ENCODE results near the gene NUDT16L1. TPM values are rescaled to one million over a fixed set of nuclear protein-coding genes. Genes with fewer than 3 reads are reported as not detected.
A peak's percentile ranks its signal among the peaks of the same experiment; 100 is the strongest.

NUDT16L1 gene
- total and polyA plus RNA-seq, 2 of the 4 experiments (the other 2 are of a cell fraction) = 22.9 to 44.3 TPM

DNA sequence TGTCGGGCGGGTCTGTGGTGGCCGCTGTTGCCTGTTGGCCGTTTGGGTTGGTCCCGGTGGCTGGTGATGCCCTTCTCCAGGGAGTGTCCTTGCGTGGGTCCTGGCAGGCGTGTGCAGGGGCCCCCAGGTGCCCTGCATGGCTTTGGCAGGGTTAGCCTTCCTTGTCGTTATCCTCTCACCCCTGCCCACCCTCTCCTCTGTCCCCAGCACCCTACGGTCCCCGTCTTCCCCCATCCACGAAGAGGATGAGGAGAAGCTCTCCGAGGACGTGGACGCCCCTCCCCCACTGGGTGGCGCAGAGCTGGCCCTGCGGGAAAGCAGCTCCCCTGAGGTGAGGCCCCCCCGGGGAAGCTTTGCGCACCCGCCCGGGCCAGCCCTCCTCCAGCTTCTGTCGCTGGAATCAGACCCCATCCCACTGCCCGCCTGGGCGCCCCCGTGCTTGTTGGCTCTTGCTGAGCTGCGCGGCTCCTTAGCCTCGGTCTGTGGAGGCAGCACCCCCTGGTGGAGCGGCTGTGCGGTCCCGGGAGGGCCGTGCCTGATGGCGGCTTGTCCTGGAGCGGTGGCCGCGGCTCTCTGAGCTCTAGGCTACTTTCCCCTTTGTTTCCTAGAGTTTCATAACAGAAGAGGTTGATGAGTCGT lies 10.6 kb upstream of the NUDT16L1 start:
- BruUV-seq (replicated peaks) = no TSS peak
- Histone ChIP-seq H3K4me2 (ENCODE audit: low read depth, low read length) (no peak overlapping the region), H2BK20ac (ENCODE audit: low read depth, low read length) (no peak overlapping the region), H3K36me3 (ENCODE audit: control insufficient read depth, insufficient read depth, low read length) (peaks cover 70% of the 10 kb centered on the region), H3K79me1 (ENCODE audit: low read depth in 1 of 2, low read length in 2 of 2) (peaks cover 0 to 19% of the 10 kb centered on the region in 2 experiments; a peak in 1 of 4 replicates), H3K27me3 (ENCODE audit: control insufficient read depth, insufficient read depth, low read length) (no peaks in the 10 kb centered on the region), H2AK9ac (replicated peaks; ENCODE audit: low read depth, low read length, poor library complexity) (peak overlapping the region; percentile 33), H4K91ac (ENCODE audit: insufficient read depth, low read depth, low read length) (no peak overlapping the region), H3K9me3 (ENCODE audit: control insufficient read depth, insufficient read depth, low read length) (no peaks in the 10 kb centered on the region), H3K56ac (ENCODE audit: extremely low read depth, insufficient read depth, low read length) (no peak overlapping the region), H3K14ac (replicated peaks; ENCODE audit: low read depth, low read length) (no peak overlapping the region), H4K20me1 (ENCODE audit: insufficient read depth, low read length) (no peaks in the 10 kb centered on the region; the same call in 1 of the 2 replicates), H3K4me1 (ENCODE audit: control insufficient read depth, insufficient read depth, low read length) (peaks cover 2% of the 10 kb centered on the region; the same call in 1 of the 2 replicates), H3K23ac (ENCODE audit: low read depth, low read length) (no peak overlapping the region), H2BK120ac (ENCODE audit: low read depth, low read length) (no peak overlapping the region), H3K9me1 (ENCODE audit: insufficient read depth, low read length) (no peaks in the 10 kb centered on the region), H2BK15ac (ENCODE audit: low read depth, low read length) (no peak overlapping the region), H4K5ac (ENCODE audit: low read depth, low read length) (no peak overlapping the region), H2AK5ac (ENCODE audit: low read depth, low read length) (no peak overlapping the region), H2BK5ac (ENCODE audit: low read depth, low read length, poor library complexity, severe bottlenecking) (no peak overlapping the region), H3K18ac (ENCODE audit: low read depth, low read length) (no peak overlapping the region), H3K4ac (ENCODE audit: low read depth, low read length) (no peak overlapping the region), H3K9ac (ENCODE audit: low read depth, low read length) (no peak overlapping the region), H4K8ac (ENCODE audit: low read depth in 2 of 2, low read length in 2 of 2) (no peak overlapping the region), H2AFZ (replicated peaks; ENCODE audit: low read length, poor library complexity) (peak overlapping the region; percentile 48), H3K27ac (ENCODE audit: insufficient read depth, low read length) (no peak overlapping the region), H3K4me3 (ENCODE audit: insufficient read depth, low read depth, low read length) (no peak overlapping the region)
- POLR2A ChIA-PET (ENCODE audit: unreplicated experiment) = no interaction called here
- DNase-seq (peak; percentile 18), ATAC-seq (ENCODE audit: low read depth) (no peak; the same call in 1 of the 2 replicates)
- TF ChIP-seq NFE2L2 (IDR thresholded peaks at IDR 0.05; ENCODE audit: low read depth, low read length) (no peak), POLR2A (IDR thresholded peaks at IDR 0.05; ENCODE audit: low read depth, low read length) (no peak), SMC3 (IDR thresholded peaks at IDR 0.05; ENCODE audit: low read depth, low read length) (no peak), MAFK (IDR thresholded peaks at IDR 0.05; ENCODE audit: low read depth, low read length) (no peak), MXI1 (IDR thresholded peaks at IDR 0.05; ENCODE audit: borderline replicate concordance, low read depth, low read length) (no peak), CEBPB (IDR thresholded peaks at IDR 0.05; ENCODE audit: low read depth, low read length) (no peak), RCOR1 (IDR thresholded peaks at IDR 0.05; ENCODE audit: insufficient replicate concordance, low read length) (no peak), FOS (IDR thresholded peaks at IDR 0.05; ENCODE audit: low read depth, low read length) (no peak), RAD21 (IDR thresholded peaks at IDR 0.05; ENCODE audit: low read length) (peak; percentile 26; the same call in 1 of the 2 replicates)
- TF ChIP-seq, protein P1, sequence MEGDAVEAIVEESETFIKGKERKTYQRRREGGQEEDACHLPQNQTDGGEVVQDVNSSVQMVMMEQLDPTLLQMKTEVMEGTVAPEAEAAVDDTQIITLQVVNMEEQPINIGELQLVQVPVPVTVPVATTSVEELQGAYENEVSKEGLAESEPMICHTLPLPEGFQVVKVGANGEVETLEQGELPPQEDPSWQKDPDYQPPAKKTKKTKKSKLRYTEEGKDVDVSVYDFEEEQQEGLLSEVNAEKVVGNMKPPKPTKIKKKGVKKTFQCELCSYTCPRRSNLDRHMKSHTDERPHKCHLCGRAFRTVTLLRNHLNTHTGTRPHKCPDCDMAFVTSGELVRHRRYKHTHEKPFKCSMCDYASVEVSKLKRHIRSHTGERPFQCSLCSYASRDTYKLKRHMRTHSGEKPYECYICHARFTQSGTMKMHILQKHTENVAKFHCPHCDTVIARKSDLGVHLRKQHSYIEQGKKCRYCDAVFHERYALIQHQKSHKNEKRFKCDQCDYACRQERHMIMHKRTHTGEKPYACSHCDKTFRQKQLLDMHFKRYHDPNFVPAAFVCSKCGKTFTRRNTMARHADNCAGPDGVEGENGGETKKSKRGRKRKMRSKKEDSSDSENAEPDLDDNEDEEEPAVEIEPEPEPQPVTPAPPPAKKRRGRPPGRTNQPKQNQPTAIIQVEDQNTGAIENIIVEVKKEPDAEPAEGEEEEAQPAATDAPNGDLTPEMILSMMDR (conservative IDR thresholded peaks at IDR 0.05; ENCODE audit: low read depth, low read length) = 0 out of 2 replicates have a peak, but pooled peaks have one; percentile 36
- dilution Hi-C loops (cut with HindIII; ENCODE audit: low sequenced_read_pairs, unreplicated experiment) = no loop called here
- in situ Hi-C loops (cut with MboI; ENCODE audit: low sequenced_read_pairs) = no loop called here
- WGBS, 2 experiments (ENCODE audit: extremely low coverage in 2 of 2, insufficient read length in 1 of 2) = 83% methylated on average over 16 of the region's 36 CpGs; no CpG with 5 or more reads in 1 of the 2 experiments
- CTCF ChIA-PET = interaction anchor here (0.5 to 1.6 kb wide), 3 partner anchors 12 to 54 kb away, joined by 3 to 4 read pairs (median 3); no protein-coding TSS in a partner anchor
- intact Hi-C loops (cut with micrococcal nuclease) = no loop called here
